HG03432 (cell line): ENCODE results near the gene TEX54.

Experiments used
- ATAC-seq: cut with Tn5 transposase; IDR thresholded peaks from one replicate; pipeline ENCODE4 v1.9.1; 2021; ENCODE audit warnings: mild to moderate bottlenecking, moderate library complexity; ENCODE audit not compliant: unreplicated experiment

The TEX54 gene

GRCh38 chr11:62789576-62789975 is 43.1 kb downstream of the TEX54 start:
- ATAC-seq = no peak

GRCh38 chr11:62788991-62789390 is 43.6 kb downstream of the TEX54 start:
- ATAC-seq = no peak

GRCh38 chr11:62787005-62787759 is 45.5 kb downstream of the TEX54 start, which contains the start of gene TMEM179B:
Gene TMEM179B (plus strand): TSS chr11:62787402. CDS start chr11:62787432, 30 bp downstream.
- peak; percentile 69 for ATAC-seq

GRCh38 chr11:62786318-62787004 is 46.2 kb downstream of the TEX54 start:
- ATAC-seq = peak; percentile 78

- no peak for ATAC-seq
Observed at GRCh38 chr11:62782753-62783152, 49.9 kb downstream of the TEX54 start.
